Epithelial cell of esophagus (primary cell): ENCODE measurements around the gene CAPN14.

Experiments used
- DNase-seq: peaks from one replicate; pipeline ENCODE4 v3.0.0; 2010; ENCODE audit warnings: low read depth
- H3K4me3 ChIP-seq: 2 replicates; pipeline ENCODE4 v1.5.1; 2011; ENCODE audit warnings: mild to moderate bottlenecking, low read length, control low read depth
- CTCF ChIP-seq: IDR thresholded peaks from 2 replicates; pipeline ENCODE4 v1.5.1; 2011; ENCODE audit warnings: low read depth, mild to moderate bottlenecking, low read length, control low read depth, inconsistent platforms; ENCODE audit not compliant: insufficient read depth; ENCODE audit errors: missing control alignments

Gene CAPN14

GRCh38 chr2:31197166-31197565, 20.1 kb downstream of the CAPN14 start:
- no peak for TF ChIP-seq CTCF
- peak; percentile 60 for DNase-seq
- H3K4me3 ChIP-seq: no peak overlapping the region

- H3K4me3 ChIP-seq: no peak overlapping the region
- TF ChIP-seq CTCF: no peak
- peak; percentile 65 for DNase-seq
These were observed 20.7 kb downstream of the CAPN14 start for GRCh38 chr2:31196622-31197021.

GRCh38 chr2:31193806-31194205, 23.5 kb downstream of the CAPN14 start:
- H3K4me3 ChIP-seq: no peak overlapping the region
- no peak for TF ChIP-seq CTCF

GRCh38 chr2:31192851-31193392, 24.4 kb downstream of the CAPN14 start:
- H3K4me3 ChIP-seq: no peak overlapping the region
- no peak for TF ChIP-seq CTCF
- DNase-seq: no peak

More at GRCh38 chr2:31193806-31194205, 23.5 kb downstream of the CAPN14 start:
- DNase-seq: no peak

- no peak for TF ChIP-seq CTCF
- no peak for DNase-seq
- no peak overlapping the region for H3K4me3 ChIP-seq
These were observed 24.9 kb downstream of the CAPN14 start for GRCh38 chr2:31192396-31192795.

- no peak for TF ChIP-seq CTCF
- no peak for DNase-seq
- H3K4me3 ChIP-seq: no peak overlapping the region
These were observed 25.4 kb downstream of the CAPN14 start for GRCh38 chr2:31191931-31192330.

- no peak for TF ChIP-seq CTCF
- no peak for DNase-seq
- no peak overlapping the region for H3K4me3 ChIP-seq
These were observed 27.1 kb downstream of the CAPN14 start for GRCh38 chr2:31190188-31190587.
